GM19328 (cell line): ENCODE results near the gene ABLIM2.

Source experiments
- ATAC-seq: cut with Tn5 transposase; IDR thresholded peaks from one replicate; pipeline ENCODE4 v1.9.1; 2021; ENCODE audit warnings: mild to moderate bottlenecking, moderate library complexity; ENCODE audit not compliant: unreplicated experiment

The ABLIM2 gene

DNA sequence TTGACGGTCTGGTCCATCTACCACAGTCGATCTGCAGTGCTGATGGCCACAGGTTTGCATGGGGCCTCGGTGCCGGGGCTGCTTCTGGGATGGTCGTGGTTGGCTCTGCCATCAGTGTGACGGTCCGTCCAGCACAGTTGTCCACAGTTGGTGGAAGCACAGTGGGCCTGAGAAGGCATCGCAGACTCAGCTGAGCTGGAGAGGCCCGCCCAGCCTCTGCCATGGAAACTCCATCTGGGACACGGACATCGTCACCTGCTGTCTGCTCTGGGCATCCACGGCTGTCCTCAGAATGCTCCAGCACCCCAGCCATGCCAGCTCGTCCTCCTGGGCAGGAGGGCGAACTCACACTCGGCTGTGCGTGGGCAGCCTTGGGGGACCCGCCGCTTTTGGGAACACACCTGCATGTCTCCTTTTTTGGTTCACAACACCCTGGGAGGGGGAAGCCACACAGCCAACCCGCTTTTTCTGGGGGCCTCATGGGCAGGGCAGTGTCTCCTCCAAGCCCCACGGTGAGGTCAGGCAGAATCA is 33.0 kb downstream of the ABLIM2 start:
- no peak for ATAC-seq

DNA sequence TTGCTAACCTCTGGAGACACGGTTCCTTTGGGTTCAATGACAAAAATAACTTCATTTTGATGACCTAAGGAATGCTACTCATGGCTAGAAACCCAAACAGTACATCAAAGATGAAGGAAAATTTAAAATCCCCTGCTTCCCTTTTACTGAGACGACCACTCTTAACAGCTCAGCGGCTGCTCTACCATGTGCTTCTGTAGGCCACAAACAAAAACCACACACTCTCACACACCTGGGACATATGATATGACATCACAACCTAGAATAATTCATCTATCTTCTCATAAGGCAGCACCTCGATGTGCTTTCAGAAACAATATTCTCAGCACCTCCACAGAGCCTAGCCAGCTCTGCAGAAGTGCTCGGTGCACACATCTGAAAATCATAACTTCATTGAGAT is 34.7 kb downstream of the ABLIM2 start:
- no peak for ATAC-seq

DNA sequence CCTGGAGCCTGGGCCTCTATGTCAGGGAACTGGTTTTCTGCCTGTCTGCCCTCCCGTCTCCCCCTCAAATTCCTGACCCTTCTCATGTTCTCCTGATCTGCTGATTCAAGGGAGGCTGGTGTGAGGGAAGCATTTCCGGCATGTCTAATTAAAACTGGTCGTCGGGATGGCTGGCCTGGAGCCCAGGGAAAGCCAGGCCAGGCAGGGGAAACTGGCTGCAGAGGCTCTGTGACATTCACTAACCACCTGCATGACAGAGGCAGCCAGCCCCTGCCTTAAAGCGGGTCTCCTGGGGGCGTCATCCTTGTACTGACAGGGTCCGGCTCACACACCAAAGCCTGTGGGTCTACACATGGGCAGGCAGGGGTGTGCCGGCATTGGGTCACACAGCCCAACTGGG is 35.2 kb downstream of the ABLIM2 start:
- ATAC-seq: no peak

DNA sequence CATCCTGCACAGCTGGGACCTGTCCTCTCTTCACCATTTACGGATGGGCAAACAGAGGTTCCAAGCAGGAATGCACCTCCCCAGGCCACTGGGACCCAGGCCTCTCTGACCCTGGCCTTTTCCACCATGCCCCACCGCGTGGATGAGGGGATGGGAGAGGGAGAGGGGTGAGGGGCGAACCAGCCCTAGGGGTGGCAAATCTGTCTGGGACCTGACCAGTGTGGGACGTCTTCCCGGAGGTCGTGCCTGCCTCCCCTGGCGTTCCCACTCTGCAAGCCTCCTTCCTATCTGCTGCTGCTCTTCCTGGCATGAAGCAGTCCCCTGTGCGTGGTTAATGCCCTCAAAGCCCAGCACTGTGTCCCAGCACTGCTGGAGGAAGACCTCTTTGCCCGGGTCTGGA is 35.9 kb downstream of the ABLIM2 start:
- ATAC-seq: no peak

DNA sequence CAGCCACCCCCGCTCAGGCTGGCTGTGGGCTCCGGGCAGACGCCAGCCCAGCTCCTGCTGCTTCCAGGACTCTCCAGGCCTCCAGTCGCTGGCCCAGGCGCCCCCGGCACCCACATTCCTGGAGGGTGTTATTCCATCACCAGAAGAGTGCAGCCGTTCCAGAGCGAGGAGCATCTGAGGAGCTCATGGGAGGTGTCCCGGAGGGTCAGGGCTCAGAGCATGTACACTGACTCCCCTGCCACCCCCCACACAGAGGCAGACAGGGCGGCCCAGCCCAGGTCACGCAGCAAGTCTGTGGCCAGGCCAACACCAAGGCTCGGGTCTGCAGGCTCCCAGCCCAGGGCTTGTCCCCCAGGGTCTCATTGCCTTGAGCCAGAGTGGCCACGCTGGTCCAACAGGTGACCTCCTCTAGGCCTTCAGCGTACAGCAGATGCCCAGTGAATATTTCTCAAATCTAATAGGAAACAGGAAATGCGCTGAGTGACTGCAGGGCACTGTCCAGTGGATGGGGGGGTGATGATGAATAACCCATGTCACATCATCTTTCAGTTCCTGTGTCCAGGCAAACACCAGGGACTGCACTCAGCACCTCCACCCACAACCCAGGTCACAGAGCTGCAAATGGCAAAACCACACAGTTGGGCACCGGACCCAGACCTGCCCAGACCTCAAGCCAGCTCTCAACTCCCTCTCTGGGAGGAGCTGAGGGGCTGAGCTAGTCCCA is 37.2 kb downstream of the ABLIM2 start:
- no peak for ATAC-seq

DNA sequence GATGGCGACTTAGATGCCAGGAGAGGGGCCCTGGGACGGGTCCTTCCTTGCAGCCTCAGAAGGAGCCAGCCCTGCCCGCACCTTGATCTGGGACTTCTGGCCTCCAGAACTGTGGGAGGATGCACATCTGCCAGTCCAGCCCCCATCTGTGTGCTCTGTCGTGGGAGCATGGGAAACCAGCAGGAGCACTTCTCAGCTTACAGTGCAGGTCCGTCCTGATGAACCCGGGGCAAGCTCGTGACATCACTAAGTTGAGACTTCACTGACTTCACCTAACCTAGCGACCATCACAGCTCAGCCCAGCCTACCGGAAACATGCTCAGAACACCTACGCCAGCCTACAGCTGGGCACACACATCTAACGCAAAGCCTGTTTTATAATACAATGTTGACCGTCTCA is 38.1 kb downstream of the ABLIM2 start:
- no peak for ATAC-seq

DNA sequence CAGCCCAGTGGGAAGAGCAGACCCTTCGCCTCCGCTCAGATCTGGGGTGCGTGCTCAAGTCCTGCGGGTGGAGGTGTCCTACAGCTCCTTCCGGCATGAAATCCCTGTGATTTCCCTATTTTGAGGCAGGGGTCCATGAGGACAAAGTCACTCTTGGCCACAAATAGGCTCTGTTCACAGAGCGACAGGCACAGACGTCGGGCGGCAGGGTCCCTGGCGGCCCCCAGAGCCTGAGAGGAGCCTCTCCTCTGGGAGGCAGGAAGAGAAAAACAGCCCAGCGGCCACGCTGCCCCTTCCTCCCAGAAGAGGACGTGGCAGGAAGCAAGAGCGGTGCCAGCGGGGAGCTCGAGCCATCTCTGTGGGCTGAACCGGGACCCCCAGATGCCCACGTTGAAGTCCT is 38.7 kb downstream of the ABLIM2 start:
- no peak for ATAC-seq

DNA sequence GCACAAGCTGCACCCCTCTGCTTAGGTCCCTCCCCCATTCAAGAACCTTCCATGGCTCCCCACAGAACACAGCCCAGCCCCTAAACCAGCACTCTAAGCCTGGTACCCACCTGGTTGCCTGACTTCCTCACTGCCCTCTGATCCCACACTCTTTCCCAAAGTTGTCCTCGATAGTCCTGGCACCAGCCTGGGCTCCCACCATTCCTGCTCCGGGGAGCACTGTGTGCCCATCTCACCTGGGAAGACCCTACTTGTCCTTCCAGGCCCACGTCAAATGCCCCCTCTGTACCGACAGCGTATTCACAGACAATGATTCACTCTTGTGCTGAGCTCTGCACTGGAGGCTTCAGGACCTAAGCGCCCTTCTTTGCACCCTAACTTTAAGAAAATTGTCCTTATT is 40.1 kb downstream of the ABLIM2 start:
- ATAC-seq: no peak

DNA sequence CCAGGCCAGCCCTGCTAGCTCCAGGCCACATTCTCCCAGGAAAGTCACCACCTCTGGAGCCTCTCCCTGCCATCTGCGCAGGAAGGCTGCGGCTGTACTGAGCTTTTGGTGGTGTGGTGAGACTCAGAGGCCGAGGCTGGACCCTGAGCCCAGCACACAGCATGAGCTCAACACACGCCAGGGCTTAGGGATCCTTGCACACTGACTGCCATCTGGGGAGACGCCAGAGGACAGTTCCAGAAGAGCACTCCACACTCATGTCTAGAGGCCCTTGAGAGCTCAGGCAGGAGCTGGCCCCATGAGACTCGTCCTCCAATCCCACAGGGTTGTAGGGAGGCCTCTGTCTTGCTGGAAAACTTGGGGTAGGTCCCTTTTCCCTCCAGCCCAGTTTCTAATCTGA is 40.6 kb downstream of the ABLIM2 start:
- ATAC-seq: no peak

DNA sequence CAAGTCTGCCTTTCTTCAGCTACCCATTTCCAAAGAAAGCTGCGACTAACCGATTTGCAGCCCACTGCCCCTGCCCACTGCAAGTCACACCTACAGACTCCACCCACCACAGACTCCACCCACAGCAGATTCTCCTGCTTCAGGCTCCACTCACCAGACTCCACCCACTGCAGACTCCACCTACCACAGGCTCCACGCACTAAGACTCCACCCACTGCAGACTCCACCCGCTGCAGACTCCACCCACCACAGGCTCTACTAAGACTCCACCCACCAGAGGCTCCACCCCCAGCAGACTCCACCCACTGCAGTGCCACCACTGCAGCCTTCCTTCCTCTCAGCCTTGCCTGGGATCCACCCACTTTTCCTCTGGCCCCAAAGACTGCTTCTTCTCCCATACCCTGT is 41.3 kb downstream of the ABLIM2 start:
- no peak for ATAC-seq

DNA sequence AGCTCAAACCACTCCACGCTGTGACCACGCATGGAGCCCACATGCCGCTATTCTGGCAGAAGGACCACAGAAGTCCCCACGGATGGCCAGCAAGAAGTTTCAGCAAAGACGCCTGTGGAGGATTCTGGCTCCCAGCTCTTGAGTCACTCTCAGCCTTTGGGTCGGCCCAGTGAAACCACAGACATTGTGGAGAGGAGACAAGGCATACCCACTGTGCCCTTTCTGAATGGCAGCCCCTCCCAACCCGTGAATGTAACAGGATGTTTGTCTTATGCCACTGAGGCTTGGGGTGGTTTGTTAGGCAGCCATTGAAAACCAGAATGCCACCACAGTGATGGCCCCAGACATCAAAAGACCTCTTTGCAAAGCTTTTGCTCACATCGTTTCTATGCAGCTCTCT is 42.7 kb downstream of the ABLIM2 start:
- no peak for ATAC-seq

DNA sequence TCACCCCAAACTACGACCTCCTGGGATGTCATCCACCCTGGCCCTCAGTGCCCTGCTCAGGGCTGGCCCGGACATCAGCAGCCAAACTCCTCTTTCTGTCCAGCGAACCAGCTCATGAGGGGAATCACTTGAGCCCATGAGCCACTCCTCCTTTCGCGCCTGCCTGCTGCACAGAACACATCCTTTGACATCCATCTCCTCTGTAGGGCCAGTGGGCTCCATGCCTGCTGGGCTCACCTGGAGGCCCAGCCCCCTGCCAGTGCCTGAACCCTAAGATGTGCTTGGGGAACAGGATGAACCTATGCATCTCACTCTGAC is 43.5 kb downstream of the ABLIM2 start:
- ATAC-seq: no peak

DNA sequence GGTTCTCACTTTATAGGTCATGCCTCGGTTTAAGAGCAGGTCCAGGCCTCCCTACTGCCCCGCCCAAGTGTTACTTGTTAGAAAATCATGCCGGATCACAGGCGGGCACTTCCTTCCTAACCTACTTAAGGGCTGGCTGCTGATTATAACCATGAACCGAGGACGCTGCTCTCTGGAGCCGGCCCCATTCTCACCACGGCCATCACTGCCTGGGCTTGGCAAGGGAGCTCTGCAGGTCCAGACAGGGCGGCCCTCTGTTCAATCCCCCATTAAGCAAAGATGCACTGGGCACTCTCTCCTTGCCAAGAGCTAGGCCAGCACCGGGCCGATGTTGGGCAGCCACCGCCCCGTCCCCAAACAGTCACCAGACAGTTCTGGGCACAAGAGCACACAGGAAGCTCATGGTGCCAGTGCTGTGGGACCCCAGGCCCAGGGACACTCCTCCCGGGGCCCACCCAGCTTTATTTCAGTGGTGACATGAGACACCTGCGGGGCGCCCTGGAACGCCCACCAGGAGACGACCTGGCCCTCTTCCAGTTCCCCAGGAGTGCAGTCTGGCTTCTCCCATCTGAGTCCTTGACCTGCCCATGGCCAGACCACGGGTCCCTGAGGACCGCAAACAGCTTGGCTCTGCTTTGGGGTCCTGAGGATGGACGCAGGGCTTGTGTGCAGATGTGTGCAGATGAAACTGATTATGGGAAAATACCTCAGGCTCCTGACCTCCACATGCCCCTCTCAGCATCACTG is 44.0 kb downstream of the ABLIM2 start:
- ATAC-seq: no peak

DNA sequence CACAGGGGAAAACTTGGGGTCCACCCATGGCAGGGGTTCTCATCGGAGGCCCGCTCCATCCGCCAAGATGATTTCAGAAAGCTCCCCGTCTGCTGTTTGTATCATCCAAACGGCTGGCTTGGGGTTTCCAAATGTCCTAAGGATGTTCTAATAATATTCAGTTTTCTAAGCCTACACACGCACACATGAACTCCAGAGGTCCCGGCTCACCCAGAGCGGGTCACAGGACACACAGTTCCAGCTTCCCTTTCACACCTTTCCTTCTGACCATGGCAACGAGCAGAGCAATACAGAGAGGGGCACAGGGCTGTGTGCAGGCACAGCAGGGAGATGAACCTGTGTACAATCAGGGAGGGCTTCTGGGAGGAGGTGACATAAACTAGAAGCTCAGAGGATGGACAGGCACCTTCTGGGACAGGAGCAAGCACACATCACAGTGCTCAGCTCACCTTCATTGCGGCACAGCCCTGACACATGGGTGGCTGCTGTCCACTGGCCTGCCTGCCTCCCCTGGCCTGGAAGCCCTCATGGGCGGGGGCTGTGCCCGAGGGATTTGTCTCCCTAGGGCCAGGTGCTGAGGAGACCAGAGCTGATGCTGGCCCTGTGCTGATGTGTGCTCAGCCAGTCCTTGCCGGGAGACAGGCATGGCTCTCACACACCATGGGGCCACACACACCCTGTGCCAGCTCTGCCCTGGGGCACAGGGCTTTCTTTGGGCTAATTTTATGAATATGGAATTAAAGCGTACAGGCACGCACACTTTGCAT is 44.8 kb downstream of the ABLIM2 start:
- no peak for ATAC-seq

DNA sequence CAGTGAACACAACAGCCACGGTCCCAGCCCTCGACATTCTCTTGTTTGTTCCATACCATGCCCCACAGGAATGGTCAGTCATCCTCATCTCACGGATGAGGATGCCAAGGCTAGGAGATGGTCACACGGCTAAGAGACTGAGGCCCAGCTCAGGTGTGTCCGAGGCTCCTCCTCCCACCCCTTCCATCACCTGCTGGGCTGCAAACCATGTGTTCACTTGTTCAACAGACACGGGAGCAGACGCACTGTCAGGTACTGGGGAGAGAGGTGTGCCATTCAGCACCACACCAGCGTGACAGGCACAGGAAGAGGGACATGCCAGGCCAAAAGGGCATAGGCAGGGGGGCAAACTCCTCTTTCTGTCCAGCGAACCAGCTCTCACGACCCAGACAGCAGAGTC is 45.9 kb downstream of the ABLIM2 start:
- no peak for ATAC-seq

DNA sequence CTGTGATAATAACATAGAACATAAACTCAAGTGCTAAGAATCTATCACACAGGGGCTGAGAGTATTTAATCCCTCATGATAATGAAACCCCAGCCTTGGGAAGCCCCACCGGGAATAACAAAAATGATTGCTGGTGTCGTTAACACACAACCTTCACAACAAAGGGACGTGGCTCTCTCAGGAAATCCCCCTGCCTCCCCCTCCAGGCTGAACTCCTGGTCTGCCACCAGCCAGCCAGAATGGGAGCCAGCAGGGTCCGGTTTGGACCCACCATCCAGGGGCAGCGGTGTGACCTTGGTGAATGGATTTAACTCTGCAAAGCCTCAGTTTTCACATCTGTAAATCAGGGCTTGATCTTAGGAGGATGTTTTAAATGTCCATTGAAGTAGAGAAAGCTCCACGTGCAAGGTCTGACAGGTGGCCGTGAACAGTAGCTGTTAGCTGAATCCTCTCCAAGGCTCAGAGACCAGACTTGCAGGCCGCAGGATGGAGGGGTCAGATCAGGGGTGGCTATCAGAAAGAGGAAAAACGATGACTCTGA is 46.5 kb downstream of the ABLIM2 start:
- ATAC-seq: no peak

DNA sequence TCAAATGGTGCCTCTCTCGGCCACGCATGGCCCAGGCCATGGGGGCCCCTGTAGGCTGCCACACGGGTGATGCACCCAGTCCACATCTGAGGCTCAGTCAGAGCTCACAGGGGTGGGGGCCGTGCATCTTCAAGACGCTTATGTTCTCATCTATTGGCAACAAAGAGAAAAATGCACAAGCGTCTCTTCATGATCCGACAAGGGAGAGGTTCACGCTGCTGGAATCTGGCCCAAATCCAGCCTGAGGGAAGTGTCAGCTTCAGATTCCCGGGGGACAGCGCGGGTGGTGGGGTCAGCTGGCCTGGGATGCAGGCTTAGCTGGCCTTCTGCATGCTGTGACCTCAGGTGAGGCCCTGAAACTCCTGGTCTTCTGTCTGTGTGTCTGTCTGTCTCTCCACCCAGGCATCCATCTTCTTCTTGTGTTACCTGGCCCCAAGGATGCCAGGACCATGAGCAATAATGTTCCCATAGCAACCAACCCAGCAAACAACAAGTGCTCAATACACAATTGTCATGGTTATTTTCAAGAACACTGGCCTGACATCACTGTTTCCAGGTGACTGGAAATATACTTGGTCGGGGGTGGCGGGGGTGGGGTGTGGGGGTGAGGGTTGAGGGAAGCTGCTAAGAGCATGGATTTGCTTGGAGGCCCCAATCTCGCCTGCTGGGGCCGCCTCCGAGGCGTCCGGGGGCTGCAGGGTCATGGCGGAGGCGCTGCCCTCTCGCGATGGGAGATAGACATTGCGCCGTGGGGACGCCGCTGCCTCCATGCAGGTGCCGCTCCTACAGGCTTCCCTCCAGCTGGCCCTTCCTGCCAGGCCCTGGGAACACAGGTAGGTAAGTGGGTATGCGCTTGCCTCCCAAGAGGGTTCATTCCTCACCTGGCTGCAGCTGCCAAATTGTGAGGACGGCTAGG is 48.3 kb downstream of the ABLIM2 start:
- ATAC-seq: no peak

DNA sequence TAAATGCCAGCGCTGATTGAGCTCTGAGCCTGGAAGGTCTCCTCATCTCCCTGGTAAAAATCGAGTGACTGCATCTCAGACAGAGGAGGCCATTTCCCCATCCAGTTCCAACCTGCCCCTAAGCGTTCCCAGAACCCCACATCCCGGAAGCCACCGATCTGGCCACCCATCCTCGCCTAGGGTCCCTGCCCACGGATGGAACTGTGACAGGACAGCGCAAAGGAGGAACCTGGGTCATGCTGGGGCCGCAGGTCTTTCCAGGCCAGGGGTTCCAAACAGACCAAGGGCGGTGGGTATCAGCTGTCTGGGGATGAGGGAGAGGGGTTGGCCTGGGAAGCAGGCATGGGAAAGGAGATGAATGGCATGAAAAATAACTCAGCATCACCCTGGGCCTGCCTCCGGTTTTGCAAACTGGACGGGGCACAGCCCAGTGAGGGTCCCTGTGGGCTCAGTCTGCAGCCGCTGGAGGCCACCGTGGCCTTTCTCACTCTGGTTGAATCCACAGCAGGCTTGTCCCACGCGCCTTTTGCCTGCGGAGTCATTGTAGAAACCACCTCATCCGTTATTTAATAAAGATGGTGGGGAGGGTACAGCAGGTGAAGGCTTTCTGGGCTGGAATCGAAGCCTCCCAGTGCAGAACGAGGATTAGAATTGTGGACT is 49.1 kb downstream of the ABLIM2 start:
- no peak for ATAC-seq

DNA sequence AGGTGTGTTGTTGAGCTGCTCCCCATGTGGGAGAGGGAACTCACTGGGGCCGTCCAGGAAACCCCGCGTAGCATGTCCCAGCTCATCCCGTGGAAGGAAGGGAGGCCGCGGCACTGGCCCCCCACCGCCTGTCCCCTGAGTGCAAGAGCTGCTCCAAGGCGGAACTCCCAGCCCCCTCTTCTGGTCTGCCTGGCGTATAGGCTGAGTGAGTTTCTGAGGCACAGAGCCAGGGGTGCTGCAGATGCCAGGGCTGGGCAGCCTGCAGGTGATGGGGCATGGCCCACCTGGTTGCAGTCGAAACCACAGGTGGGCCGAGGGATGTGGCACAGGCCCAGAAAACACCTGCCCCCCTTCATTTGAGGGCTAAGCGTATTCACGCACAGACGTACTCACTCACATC is 49.6 kb downstream of the ABLIM2 start:
- ATAC-seq: no peak

DNA sequence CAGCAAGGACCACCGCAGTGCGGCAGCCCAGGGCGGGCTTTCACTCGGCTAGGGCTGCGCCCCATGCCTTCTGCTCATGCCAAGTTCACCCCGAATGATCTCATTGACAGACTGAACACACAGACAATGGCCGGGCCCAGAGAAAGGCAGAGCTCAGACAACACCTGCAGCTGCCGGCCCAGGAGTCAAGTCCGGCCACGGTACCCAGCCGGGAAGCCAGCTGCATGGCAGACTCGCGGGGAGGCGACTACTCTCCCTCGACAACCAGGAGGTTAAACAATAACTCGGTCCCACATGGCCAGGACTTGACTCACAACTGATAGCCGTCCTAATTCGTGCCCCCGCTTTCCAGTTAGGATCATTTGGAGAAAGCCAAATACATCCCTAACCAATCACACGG is 50.4 kb downstream of the ABLIM2 start:
- ATAC-seq: no peak
